ENCODE results near the gene CD6.

The CD6 gene

GRCh38 chr11:60985991-60986915 is 14.8 kb downstream of the CD6 start:
- no peak for DNase-seq (ENCODE audit: low spot score)

- DNase-seq (ENCODE audit: low spot score), result no peak
Measured at GRCh38 chr11:60987577-60988277, 16.2 kb downstream of the CD6 start.

GRCh38 chr11:60988658-60989057 is 17.2 kb downstream of the CD6 start:
- DNase-seq (ENCODE audit: low spot score), result no peak

GRCh38 chr11:60989093-60989650 is 17.7 kb downstream of the CD6 start:
- no peak for DNase-seq (ENCODE audit: low spot score)

- DNase-seq (ENCODE audit: low spot score), result no peak
Measured at GRCh38 chr11:60991457-60991856, 20.0 kb downstream of the CD6 start.

- no peak for DNase-seq (ENCODE audit: low spot score)
Measured at GRCh38 chr11:60992842-60993409, 21.4 kb downstream of the CD6 start.

- DNase-seq (ENCODE audit: low spot score), result no peak
Measured at GRCh38 chr11:60993615-60994014, 22.1 kb downstream of the CD6 start.

GRCh38 chr11:60994541-60995080 is 23.1 kb downstream of the CD6 start:
- no peak for DNase-seq (ENCODE audit: low spot score)

- no peak for DNase-seq (ENCODE audit: low spot score)
Measured at GRCh38 chr11:60995798-60996197, 24.3 kb downstream of the CD6 start.

- DNase-seq (ENCODE audit: low spot score), result no peak
Measured at GRCh38 chr11:60996381-60997138, 25.1 kb downstream of the CD6 start.

GRCh38 chr11:61000426-61000825 is 28.9 kb downstream of the CD6 start:
- no peak for DNase-seq (ENCODE audit: low spot score)

- no peak for DNase-seq (ENCODE audit: low spot score)
Measured at GRCh38 chr11:61001931-61002330, 30.5 kb downstream of the CD6 start.

GRCh38 chr11:61002598-61002997 is 31.1 kb downstream of the CD6 start:
- no peak for DNase-seq (ENCODE audit: low spot score)

- no peak for DNase-seq (ENCODE audit: low spot score)
Measured at GRCh38 chr11:61004180-61004611, 32.7 kb downstream of the CD6 start.

GRCh38 chr11:61004761-61005181 is 33.3 kb downstream of the CD6 start:
- DNase-seq (ENCODE audit: low spot score), result no peak

GRCh38 chr11:61007383-61007955 is 36.0 kb downstream of the CD6 start:
- DNase-seq (ENCODE audit: low spot score), result no peak

GRCh38 chr11:61007956-61008896 is 36.7 kb downstream of the CD6 start:
- DNase-seq (ENCODE audit: low spot score), result no peak

- no peak for DNase-seq (ENCODE audit: low spot score)
Measured at GRCh38 chr11:61008971-61009370, 37.5 kb downstream of the CD6 start.

- DNase-seq (ENCODE audit: low spot score), result no peak
Measured at GRCh38 chr11:61009392-61010275, 38.2 kb downstream of the CD6 start.
